Effector CD8-positive, alpha-beta T cell (primary cell): Measurements from ENCODE around the gene LAMTOR3.

Experiments used
- DNase-seq: peaks from one replicate; lab custom pipeline; 2025; lab: John Stamatoyannopoulos, UW

Gene LAMTOR3

DNA sequence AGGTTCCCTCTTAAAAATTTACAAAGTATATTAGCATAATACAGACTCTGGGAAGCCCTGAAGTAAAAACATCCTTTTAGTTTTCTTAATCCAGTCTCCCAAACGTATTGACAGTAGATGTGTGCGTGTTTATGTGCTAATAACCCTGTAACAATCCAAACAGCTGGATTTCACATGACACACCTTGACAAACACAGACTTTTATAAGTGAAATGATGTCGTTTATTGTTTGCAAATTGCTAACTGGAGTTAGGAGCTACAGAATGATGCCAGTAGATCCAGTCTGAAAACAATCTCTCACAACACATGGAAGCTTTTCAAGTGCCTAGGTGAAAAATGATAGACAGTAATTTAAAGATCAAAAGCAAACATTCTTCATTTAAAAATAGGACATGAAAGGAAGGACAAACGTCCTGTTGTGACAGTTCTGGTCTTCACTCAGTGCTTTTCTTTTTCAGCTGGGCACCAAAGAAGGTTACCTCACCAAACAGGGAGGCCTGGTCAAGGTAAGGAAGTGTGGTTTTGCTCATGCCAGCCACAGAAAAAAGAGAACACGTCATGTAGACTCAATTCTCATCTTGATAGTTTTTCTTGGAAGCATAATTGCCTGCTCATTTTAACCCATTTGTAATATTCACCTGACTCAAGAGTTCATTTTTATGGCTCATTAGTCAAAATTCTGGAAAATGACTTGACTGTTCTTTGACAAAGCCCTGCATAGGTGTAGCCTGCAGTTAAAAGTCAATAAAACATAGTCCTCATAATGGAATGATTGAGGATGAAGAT, 32.9 kb downstream of the LAMTOR3 start:
- DNase-seq, result no peak

DNA sequence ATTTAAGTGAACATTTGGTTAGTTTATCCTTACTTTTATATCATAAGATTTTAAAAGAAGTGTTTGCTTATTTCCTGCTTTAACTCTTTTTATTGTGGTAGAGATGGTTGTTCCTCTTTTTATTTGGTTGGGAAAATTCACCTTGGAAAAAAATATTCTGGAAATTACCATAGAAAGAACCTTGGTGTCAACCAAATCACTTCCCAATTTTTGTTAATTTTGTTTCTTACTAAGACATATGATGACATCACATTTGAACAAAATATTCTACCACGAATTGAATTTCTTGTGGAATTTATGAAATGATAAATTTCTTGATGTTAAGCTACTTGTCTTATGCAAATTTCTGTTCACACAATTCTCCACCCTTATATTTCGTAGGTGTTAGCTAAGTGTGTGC, 33.7 kb downstream of the LAMTOR3 start:
- no peak for DNase-seq

DNA sequence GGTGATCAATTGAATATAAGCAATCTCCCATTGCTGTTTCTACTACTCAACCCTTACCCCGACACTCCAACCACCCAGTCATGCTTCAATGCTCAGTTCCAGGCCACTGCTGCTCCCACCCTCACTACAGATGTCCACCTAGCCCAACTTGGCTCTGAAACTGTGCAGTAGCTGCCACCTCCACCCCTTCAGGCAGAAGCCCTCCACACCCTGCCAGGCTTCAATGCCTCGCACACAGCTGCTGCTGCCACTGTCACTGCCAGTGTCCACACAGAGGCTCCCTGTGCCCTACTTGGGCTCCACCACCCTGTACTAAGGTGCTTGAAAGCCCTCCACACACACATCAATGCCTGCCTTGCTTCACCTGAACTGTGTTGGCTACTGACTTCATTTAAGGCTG, 34.6 kb downstream of the LAMTOR3 start:
- DNase-seq, result no peak

DNA sequence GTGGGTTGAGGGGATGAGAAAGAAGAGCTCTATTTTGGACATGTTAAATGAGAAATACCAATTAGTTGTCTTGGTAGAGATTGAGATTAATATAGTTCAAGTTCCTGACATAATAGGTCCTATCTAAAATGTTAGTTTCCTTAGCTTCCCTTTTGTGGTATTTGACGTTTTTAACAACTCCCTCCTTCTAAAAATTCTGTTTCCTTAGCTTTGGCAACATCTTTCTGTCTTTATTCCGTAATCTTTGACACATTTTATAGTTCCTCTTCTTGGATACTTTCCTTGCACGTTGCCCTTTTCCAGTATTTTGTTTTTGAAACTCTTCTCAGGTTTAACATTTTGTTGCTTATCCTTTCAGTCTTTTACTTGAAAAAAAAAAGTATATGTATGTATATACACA, 36.9 kb downstream of the LAMTOR3 start:
- no peak for DNase-seq

DNA sequence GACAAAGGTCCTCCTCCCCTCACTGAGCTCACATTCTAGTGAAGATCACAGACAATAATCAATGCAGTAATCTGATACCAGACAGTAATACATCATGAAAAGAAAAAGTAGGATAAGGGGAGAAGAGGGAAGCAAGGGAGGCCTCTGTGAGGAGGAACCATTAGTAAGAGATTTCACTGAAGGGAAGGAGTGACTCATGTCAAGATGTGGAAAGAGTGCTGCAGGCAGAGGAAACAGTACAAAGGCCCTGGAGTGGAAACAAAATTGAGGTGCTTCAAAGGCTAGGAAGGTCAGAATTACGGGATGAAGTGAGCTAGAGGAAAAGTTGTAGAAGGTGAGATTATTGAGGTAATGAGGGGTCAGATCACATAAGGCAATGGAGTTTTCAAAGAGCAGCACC, 38.1 kb downstream of the LAMTOR3 start:
- DNase-seq, result no peak

DNA sequence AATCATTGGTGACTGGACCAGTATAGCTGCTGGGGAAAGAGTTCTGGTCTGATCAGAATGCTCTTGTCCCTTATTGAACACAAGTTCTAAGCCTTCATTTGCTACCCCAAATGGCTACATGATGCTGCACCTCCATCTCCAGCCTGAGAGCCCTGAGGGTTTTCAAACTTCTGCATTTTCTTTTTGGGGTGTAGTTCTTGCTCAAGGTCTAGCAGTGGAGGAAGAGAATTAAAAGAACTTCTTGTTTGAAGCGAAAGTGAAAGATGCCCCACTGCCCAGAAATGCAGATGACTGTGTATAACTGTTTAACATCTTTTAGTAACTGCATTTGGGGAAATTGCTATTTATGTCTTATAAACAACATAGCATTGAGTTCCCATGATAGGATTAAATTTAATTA, 38.5 kb downstream of the LAMTOR3 start:
- no peak for DNase-seq

DNA sequence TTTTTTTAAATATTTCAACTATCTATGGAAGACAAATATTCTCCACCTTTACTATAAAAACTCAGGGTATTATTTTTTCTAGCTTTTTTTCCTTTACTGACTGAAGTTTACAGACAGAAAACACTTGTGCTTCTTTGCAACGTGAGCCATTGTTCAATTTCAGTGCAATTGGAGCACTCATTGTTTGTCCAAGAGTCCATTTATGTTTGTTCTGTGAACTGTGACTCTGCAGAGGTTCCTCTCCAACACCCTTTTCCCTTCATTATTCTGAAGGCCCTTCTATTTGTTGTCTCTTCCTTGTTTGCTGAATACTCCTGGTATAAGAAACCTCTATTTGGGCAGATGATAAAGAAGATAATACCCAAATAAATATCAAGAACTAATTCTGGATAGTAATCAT, 40.2 kb downstream of the LAMTOR3 start:
- no peak for DNase-seq

DNA sequence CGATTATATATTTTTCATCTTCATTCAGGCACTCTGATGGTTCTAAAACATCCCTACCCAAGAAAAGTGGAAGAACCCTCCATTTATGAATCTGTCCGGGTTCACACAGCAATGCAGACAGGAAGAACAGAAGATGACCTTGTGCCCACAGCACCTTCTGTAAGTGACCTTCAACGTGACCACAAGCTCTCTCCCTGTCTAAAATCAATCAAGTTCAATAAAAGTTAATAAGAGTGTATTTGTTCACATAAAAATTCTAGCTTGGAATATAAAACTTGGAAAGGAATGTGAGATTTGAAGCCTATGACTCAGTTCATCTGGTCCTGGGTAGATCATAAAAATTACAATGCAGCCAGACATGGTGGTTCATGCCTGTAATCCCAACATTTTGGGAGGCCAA, 41.0 kb downstream of the LAMTOR3 start:
- no peak for DNase-seq

DNA sequence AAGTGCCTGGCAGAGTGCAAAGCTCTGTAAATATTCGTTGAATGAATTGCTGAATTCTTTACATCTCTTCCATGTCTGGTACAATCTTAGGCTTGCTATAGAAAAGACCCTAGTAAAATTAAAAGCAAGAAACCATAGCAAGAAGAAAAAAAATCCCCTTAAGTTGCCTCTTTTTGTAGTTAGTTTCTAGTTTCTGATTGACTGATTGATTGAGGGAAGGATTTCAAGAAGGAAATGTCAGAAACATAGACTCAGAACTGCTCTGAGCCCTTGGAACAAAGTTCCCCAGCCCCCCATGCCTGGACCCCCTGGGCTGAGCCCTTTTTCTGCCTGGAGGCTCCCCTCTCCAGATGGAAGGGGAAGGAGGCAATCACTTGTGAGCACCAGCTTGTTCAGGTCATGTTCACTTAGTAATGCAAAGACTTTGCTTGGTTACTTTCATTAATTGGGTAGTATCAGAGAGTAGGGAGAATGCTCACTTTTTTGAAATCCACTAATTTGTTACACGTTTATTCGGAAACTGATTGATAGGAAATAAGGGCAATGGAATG, 42.0 kb downstream of the LAMTOR3 start:
- no peak for DNase-seq

DNA sequence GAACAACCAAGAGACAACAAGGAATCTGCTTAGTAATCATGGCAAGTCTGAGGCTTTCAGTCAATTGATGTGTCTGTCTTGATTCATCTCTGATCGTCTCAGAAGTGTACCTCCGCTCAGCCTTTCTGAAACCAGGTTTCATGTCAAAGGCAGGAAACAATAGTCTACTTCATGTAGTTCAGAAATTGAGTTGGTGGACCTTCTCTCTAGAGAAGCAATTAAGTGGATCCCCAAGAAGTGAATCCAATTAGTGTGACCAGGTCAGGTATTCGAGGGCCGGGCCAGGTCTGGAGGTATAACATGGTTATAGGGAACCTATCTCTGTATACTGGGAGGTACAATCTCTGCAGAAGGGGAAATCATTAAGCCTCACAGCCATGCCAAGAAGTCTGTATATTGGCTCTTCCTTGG, 45.6 kb downstream of the LAMTOR3 start:
- no peak for DNase-seq

DNA sequence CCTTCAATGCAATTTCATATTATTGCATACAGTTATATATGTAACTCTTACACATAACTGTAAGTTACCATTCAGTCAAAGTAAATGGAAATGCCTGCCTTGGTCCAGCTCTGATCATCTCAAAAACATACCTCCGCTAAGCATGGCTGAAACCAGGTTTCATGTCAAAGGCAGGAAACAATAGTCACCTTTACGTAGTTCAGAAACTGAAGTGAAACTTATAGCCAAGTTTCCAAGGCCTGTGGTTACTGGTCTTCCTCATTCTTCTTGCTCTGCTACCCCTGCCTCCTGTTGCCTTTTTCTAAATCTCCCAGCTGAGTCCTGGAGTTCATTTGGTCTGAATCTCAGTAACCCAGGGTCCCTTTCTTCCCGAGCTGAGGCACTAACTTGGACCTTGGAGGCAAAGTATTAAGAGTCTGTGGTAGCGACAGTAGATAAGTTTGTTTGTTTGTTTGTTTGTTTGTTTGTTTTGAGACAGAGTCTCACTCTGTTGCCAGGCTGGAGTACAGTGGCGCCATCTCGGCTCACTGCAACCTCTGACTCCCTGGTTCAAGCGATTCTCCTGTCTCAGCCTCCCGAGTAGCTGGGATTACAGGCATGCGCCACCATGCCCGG, 46.8 kb downstream of the LAMTOR3 start:
- DNase-seq, result no peak

DNA sequence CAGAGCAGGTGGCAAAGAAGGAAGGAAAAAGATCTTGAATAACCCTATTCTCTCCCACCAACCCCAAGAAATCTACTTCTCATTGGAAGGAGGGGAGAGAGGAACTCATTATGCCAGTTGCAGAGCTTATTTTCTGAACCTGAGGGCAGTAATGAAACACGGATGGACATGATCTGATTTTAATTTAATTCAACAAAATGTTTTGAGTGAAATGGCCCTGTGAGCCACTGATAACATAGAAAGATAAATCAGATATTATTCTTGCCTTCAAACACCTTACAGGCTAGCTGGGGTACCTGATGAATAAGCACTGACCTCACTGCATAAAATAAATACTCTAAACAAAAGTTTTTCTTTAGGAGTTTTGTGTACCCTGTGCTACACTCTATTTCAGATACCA, 47.3 kb downstream of the LAMTOR3 start:
- no peak for DNase-seq

DNA sequence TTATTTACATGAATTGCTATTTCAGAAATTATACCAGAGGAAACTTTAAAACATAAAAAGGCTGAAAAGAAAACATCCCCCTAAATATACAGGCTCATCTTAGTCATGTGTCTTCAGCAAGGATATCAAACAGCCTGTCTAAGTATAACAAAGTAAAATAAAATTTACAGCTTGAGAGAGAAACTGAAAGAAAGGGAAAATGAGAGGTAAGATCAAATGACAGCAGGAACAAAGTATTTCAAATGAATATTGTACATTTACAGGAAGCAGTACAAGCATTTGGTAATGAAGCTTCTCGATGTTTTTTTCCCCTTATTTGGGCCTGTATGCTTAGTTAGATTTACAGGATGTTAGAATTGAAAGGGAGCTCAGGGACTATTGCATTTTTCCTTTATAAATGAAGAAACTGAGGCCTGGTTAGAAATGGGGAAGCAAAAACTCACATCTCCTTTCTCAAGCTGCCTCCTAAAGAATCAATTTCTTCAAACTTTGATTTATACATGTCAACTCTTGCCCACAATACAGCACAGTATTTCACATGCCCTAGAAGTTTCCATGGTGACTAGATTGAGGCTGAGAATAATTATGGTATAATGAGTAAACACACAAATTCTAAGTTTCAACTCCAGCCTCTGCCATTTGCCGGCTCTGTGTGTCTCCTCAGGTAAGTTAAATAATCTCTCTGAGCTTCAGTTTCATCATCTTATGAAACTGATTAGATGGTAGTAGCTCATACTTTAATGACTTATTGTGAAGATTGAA, 48.3 kb downstream of the LAMTOR3 start:
- DNase-seq, result no peak

DNA sequence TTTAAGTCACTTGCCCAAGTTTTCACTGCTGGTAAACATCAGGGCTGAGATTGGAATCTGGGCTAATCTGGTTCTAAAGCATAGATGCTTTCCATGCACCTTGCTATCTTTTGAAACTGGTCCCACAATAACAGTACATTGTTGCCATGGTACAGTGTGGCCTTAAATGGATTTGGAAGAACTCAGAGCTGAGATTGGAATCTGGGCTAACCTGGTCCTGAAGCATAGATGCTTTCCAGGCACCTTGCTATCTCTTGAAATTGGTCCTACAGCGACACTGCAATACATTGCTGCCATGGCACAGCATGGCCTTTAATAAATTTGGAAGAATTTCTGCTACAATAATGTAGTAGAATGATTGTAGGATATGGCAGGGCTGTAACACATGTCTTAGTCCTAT, 49.0 kb downstream of the LAMTOR3 start:
- no peak for DNase-seq

DNA sequence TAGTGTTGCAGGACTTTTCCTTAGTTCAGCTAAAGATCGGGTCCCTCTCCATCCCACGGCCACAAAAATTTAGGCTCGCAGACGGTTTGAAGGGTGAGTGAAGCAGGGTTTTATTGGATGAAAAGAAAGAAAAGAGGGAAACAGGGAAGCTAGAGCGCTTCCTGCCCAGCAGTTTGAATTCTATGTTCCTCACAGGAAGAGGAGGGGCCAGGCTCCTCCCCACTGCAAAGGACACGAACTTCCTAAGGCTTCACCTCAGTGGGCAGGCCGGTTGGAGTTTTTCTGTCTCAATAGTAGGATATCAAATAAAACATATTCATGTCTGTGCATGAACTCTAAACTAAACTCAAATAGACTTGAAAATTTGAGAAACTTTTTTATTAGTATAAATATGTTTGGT, 50.2 kb downstream of the LAMTOR3 start:
- no peak for DNase-seq

DNA sequence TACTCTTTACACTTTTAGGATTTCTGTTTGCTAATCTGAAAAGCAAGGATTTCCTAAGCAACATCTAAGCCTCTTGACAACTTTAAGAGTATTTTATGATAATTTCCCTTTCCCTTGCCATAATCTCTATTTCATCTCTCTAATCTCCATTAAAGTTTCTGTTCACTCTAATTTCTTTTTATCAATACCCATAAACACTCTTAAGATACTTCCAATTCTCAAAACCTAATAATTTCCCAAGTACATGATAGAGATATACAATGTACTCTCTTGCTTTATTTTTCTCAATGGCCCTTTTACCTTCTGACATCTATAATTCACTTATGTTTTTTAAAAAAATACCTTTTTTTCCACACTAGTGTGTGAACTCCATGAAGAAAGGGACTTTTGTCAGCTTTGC, 50.8 kb downstream of the LAMTOR3 start:
- DNase-seq, result no peak

DNA sequence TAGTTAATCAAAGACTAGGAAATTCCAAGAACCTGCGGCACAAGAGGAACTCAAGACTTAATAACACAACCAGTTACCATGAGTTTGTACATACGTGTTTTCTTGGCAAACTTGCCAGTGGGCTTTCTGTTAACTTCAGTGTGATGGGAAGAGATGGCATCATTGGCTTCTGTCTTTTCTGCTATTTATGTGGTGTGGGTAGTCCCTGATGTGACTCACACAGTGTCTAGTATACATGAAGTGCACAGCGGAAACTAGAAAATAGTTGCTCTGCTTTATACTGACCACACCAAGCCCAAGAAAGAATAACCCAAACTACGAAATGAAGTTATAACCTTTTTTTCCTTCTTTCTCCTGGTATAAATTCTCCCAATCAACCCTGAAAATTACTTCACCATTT, 53.1 kb downstream of the LAMTOR3 start:
- DNase-seq, result no peak

DNA sequence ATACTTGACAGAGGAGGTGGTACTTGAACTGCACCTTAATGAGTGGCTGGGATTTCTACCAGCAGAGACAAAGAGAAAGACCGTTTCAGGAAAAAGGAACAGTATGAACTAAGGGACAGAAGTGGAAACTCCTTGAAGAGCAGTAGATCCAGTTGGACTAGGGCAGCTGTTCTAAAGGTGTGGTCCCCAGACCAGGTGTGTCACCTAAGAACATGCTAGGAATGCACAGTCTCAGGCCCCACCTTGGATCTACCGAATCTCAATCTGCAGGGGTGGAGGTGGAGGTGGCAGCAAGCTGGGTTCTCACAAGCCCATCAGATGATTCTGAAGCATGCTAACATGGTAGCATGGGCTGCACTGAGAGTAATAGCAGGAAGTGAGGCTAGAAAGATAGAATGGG, 55.3 kb downstream of the LAMTOR3 start:
- DNase-seq, result no peak

DNA sequence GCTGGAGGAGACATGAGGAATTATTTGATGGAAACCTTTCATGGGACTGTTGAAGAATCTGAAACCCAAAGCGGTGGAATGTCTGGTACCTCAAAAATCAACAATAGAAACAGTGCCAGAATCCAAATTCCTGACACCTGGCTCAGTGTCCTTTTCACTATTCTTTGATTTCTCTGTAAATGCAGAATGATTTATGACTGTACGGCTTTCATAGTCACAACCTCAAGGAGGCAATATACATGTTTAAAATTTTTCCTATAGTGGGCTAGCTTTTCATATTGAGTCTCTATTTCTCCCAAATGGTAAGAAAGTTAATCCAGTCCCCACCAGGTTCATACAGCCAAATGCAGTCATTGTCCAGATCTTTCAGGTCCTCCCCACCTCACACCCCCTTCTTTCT, 58.3 kb downstream of the LAMTOR3 start:
- DNase-seq, result no peak

DNA sequence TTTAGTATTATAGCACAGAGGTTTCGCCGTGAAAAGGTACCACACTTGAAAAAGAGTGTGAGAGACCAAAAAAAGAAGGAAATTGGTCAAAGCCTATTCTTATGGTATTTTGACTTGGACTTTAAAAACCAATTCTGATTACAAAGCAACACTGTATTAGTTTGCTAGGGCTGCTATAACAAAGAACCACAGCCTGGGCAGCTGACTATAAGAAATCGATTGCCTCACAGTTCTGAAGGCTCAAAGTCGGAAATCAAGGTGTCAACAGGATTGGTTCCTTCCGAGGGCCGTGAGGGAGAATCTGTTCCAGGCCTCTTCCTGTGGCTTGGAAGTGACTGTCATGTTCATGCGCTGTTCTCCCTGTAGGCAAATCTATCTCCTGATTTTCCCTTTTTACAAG, 59.7 kb downstream of the LAMTOR3 start:
- no peak for DNase-seq

DNA sequence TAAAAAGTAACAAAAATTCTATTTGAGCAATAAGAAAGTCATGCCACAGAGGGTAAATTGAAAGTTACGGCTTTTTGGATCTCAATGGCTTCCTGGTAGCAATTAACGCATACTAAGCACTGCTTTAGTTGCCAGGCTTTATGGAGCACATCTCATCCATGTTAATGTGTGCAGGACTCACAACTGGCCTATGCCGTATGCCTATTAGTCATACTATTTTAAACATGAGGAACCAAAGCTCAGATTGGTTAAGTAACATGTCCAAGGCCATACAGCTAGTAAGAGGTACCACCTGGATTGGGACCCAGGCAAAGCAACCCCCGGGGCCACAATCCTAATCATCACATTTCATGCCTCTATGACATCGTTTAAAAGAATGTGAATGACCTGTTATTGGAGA, 60.5 kb downstream of the LAMTOR3 start:
- DNase-seq, result no peak

DNA sequence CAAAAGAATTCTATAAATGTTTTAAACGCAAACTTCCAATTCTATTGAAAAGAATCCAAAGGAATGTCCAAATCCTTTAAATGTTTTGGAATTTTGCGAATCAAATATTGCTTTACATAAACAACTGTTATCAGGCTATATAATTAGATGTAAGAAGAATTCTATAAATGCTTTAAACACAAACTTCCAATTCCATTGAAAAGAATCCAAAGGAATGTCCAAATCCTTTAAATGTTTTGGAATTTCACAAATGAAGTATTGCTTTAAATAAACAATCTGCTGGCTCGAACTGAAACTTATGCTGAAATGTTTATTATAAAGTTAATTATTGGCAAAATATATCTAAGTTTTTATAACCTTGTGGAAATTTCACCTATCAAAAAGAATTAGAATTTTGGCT, 61.5 kb downstream of the LAMTOR3 start:
- no peak for DNase-seq

DNA sequence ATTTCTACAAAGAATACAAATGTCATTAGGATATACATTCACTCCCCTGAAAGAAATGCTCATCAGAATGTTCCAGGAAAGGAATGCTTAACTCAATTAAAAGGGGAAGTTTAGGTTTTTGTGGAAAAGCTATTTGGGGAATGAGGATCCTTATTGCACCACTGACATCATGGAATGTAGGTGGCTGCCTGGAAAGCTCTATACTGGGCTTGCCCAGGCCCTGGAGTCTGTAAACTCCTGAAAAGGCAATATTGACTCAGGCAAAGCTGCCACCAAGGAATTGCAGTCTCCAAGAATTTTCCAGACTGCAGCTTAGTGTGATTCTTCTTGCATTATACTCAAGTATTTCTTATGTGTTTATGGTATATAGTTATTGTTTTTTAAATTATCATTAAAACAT, 61.9 kb downstream of the LAMTOR3 start:
- no peak for DNase-seq
